A549 (cell line): Measurements from ENCODE around the gene ABLIM1. TPM values are rescaled to one million over a fixed set of nuclear protein-coding genes. Genes with fewer than 3 reads are reported as not detected.

Experiments used
- ATAC-seq, 2 experiments: fragments of 200-7000 bp in 1 of 2; fragments of >200 bp in 1 of 2; cut with Nextera tagmentation in 1 of 2; cut with Tn5 transposase in 1 of 2; 3 replicates each; pipeline versions ENCODE4 v1.8.0 to v1.9.1; 2018 to 2020; ENCODE audit warnings: mild to moderate bottlenecking in 1 of 2, moderate library complexity in 1 of 2
- CTCF ChIA-PET: fragments of 300-600 bp; sonication (Branson Sonifier 250); formaldehyde crosslinking; extraction: SDS; loops from one replicate; lab custom pipeline; 2021; ENCODE audit warnings: antibody characterized with exemption, inconsistent platforms; lab: Yijun Ruan, JAX
- POLR2A ChIA-PET: fragments of 350-600 bp; formaldehyde crosslinking; extraction: SDS; loops from one replicate; lab custom pipeline; 2021; ENCODE audit warnings: antibody characterized with exemption, inconsistent platforms; lab: Yijun Ruan, JAX
- DNase-seq, 2 experiments: peaks; one replicate each; pipeline versions ENCODE4 v3.0.0 to v3.0.0-alpha.2; 2011 to 2016; ENCODE audit warnings: low read depth in 1 of 2, low spot score in 1 of 2
- FAIRE-seq: peaks from 2 replicates; lab custom pipeline; 2011; peaks lifted over from hg19 to GRCh38; lab: Jason Lieb, UNC
- H3K27ac ChIP-seq, 2 experiments: fragments of >200 bp; sonication (Bioruptor Twin); formaldehyde crosslinking; 3 replicates each; pipeline ENCODE4 v1.5.1; 2016 to 2017
- H3K4me1 ChIP-seq: fragments of >200 bp; sonication (Bioruptor Twin); formaldehyde crosslinking; 3 replicates; pipeline ENCODE4 v1.6.1; 2016
- H3K4me2 ChIP-seq: fragments of >200 bp; sonication (Bioruptor Twin); formaldehyde crosslinking; 3 replicates; pipeline ENCODE4 v1.6.1; 2016
- H3K4me3 ChIP-seq: fragments of >200 bp; sonication (Bioruptor Twin); formaldehyde crosslinking; 3 replicates; pipeline ENCODE4 v1.5.1; 2016
- H3K9me3 ChIP-seq: fragments of >200 bp; sonication (Bioruptor Twin); formaldehyde crosslinking; 3 replicates; pipeline ENCODE4 v1.6.1; 2016
- BHLHE40 ChIP-seq: IDR thresholded peaks from 2 replicates; pipeline ENCODE4 v1.6.1; 2012; ENCODE audit warnings: low read depth, low read length, inconsistent platforms
- CEBPB ChIP-seq, 2 experiments: fragments of >200 bp in 1 of 2; sonication (Bioruptor Twin) in 1 of 2; formaldehyde crosslinking in 1 of 2; IDR thresholded peaks; 2 replicates each; pipeline ENCODE4 v1.6.1; 2012 to 2016
- EP300 ChIP-seq, 2 experiments: fragments of >200 bp; sonication (Bioruptor Twin); formaldehyde crosslinking; IDR thresholded peaks; 2 replicates in 1 of 2; 3 replicates in 1 of 2; pipeline ENCODE4 v1.6.1; 2016 to 2017
- ESRRA ChIP-seq: fragments of 150-350 bp; IDR thresholded peaks from 2 replicates; pipeline ENCODE4 v1.6.1; 2014; ENCODE audit warnings: mild to moderate bottlenecking, low read length, borderline replicate concordance
- FOSB ChIP-seq: fragments of 250-450 bp; sonication (Bioruptor Pico); IDR thresholded peaks from 2 replicates; pipeline ENCODE4 v1.5.0; 2020; ENCODE audit warnings: mild to moderate bottlenecking, moderate library complexity
- FOSL2 ChIP-seq, 2 experiments: fragments of 450-650 bp in 1 of 2; fragments of >200 bp in 1 of 2; sonication (Bioruptor Twin) in 1 of 2; formaldehyde crosslinking; IDR thresholded peaks; 2 replicates each; pipeline versions ENCODE4 v1.5.0 to v1.6.1; 2016 to 2020; ENCODE audit warnings: mild to moderate bottlenecking in 1 of 2, moderate library complexity in 1 of 2
- FOXS1 ChIP-seq: fragments of 250-450 bp; sonication (Bioruptor Pico); IDR thresholded peaks from 2 replicates; pipeline ENCODE4 v1.5.0; 2020; ENCODE audit warnings: mild to moderate bottlenecking, moderate library complexity
- GATA3 ChIP-seq: IDR thresholded peaks from 2 replicates; pipeline ENCODE4 v1.6.1; 2012; ENCODE audit warnings: borderline replicate concordance
- HEYL ChIP-seq: fragments of 250-450 bp; sonication (Bioruptor Pico); IDR thresholded peaks from 2 replicates; pipeline ENCODE4 v1.8.0; 2021; ENCODE audit warnings: mild to moderate bottlenecking, moderate library complexity
- HOXB5 ChIP-seq: fragments of 250-450 bp; sonication (Bioruptor Pico); IDR thresholded peaks from 2 replicates; pipeline ENCODE4 v1.5.0; 2020; ENCODE audit warnings: mild to moderate bottlenecking, moderate library complexity
- JUN ChIP-seq, 2 experiments: fragments of >200 bp; sonication (Bioruptor Twin); formaldehyde crosslinking; IDR thresholded peaks; 2 replicates in 1 of 2; 3 replicates in 1 of 2; pipeline ENCODE4 v1.6.1; 2016 to 2017
- JUNB ChIP-seq: fragments of >200 bp; sonication (Bioruptor Twin); formaldehyde crosslinking; IDR thresholded peaks from 2 replicates; pipeline ENCODE4 v1.6.1; 2016
- KDM1A ChIP-seq: fragments of 200-600 bp; sonication (generic); IDR thresholded peaks from 2 replicates; pipeline ENCODE4 v1.6.1; 2016; ENCODE audit warnings: low read depth, mild to moderate bottlenecking
- MAFK ChIP-seq: fragments of 450-650 bp; IDR thresholded peaks from 2 replicates; pipeline ENCODE4 v1.6.1; 2014; ENCODE audit not compliant: partially characterized antibody
- RNF2 ChIP-seq: fragments of 200-600 bp; sonication (generic); IDR thresholded peaks from 2 replicates; pipeline ENCODE4 v1.6.1; 2016; ENCODE audit warnings: low read depth, mild to moderate bottlenecking, antibody characterized with exemption, moderate library complexity, borderline replicate concordance
- SMC3 ChIP-seq: fragments of >200 bp; sonication (Bioruptor Twin); formaldehyde crosslinking; IDR thresholded peaks from 3 replicates; pipeline ENCODE4 v1.6.1; 2018; ENCODE audit warnings: inconsistent platforms
- ZC3H11A ChIP-seq: fragments of 450-650 bp; IDR thresholded peaks from 2 replicates; pipeline ENCODE4 v1.6.1; 2014; ENCODE audit warnings: antibody characterized with exemption, mild to moderate bottlenecking
- WGBS: methylation state at CpG from one replicate; pipeline ENCODE4 v1.1.6; 2017; ENCODE audit errors: missing lambda C conversion rate; 5-methylcytosine and 5-hydroxymethylcytosine counted together
- polyA plus RNA-seq, 4 experiments: library from polyadenylated mRNA; depleted of rRNA in 3 of 4; stranded (reverse); fragments of >200 nt; fragmentation: RNase III in 1 of 4; extraction: RNeasy Plus Mini Kit Qiagen cat#74134 plus additional on column Dnase treatment in 1 of 4; gene quantifications; 2 replicates in 3 of 4; 3 replicates in 1 of 4; pipeline ENCODE4 v1.2.3, GENCODE V29; 2011 to 2017
- TF ChIP-seq, protein P1 (sequence below): IDR thresholded peaks from 2 replicates; pipeline ENCODE4 v1.6.1; 2012; ENCODE audit warnings: low read depth, borderline replicate concordance
- TF ChIP-seq, protein P2 (sequence below): fragments of 450-650 bp; IDR thresholded peaks from 2 replicates; pipeline ENCODE4 v1.6.1; 2014; ENCODE audit warnings: antibody characterized with exemption
- TF ChIP-seq, protein P3 (sequence below): fragments of 250-450 bp; sonication (Bioruptor Pico); IDR thresholded peaks from 2 replicates; pipeline ENCODE4 v1.5.0; 2020; ENCODE audit warnings: low read depth, mild to moderate bottlenecking, moderate library complexity
- TF ChIP-seq, protein P4 (sequence below): IDR thresholded peaks from 2 replicates; pipeline ENCODE4 v1.6.1; 2012

ABLIM1 gene
- polyA plus RNA-seq, 2 of the 4 experiments (the other 2 are of a cell fraction): 21.4 to 70.2 TPM

DNA sequence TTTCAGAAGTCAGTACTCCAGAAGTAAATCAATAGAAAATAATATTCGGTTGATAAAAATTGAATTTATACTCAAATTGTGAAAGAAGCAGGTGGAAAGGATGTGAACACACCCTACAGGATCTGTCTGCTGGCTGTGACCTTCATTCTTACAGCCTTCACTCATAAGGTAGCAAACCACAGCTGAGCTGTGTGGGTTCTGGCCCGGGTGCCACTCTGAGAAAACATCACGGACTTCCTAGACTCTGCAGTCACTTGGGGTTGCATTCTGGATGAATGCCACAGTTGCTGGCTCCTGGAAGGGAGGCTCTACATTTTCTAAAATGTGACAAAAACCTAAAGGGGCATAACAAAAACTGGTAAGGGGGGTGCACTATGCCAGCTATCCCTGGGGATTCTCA lies 36.0 kb upstream of the ABLIM1 start (continued):
- TF ChIP-seq FOXS1 (CRISPR knock-in tag) (no peak), HEYL (no peak), GATA3 (no peak)

DNA sequence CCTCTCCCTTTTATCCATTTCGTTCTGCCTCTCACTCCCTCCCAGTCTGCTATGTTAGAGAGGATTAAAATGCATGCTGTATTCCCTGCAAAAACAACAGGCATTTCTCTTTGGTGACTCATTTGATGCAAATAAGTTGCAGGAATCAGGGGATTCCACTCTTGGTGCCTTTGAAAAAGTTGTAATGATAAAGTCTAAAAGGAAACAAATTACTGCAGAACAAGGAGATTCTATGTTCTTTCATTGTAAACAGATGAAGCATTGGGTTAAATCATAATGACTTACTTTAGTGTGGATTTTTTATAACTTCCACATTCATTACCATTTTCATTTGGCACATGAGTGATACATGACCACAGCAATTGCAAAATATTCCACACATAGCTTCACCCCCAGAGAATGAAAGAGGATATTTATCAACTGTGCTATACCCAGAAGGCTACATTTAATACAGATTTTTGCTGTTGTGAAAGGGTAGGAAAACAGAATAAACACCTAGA lies 33.4 kb upstream of the ABLIM1 start:
- CTCF ChIA-PET: interaction anchor here (0.6 to 9.1 kb wide), 6 partner anchors 12 to 388 kb away, joined by 3 to 113 read pairs (median 4); no protein-coding TSS in a partner anchor

DNA sequence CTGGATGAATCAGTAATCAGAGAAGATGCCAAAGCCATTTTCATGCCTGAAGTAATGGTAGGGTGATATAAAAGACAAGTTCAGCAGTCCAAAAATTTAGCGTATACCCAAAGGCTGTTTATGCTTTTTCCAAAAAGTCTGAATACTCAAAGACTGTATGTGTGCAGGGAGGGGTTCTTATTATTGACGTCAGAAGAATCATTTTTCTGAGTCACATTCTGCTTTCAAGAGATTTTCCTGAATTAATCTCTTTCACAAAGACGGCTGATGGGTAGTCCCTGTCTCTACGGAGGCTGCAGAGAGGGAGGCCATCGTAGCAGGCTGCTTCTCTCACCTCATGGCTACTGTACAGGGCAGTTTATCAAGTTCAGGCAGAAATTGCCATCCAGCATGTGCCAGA lies 30.7 kb upstream of the ABLIM1 start:
- ATAC-seq: no peak
- H3K4me1 ChIP-seq: peaks cover 53% of the 10 kb centered on the region
- TF ChIP-seq JUN (IDR thresholded peaks at IDR 0.05): no peak
- TF ChIP-seq MAFK: no peak
- TF ChIP-seq FOSB (CRISPR knock-in tag): no peak
- no peak for TF ChIP-seq ZC3H11A
- TF ChIP-seq, all 56 proteins: peak for 0
- FAIRE-seq (no peak), DNase-seq (no peak)
- peak overlapping the region in 1 of 2 experiments; percentile 34; a peak in 1 of 6 replicates for H3K27ac ChIP-seq
- no peak overlapping the region for H3K4me3 ChIP-seq
- no peaks in the 10 kb centered on the region for H3K9me3 ChIP-seq
- ChIA-PET CTCF (interaction anchor here (0.6 to 2.4 kb wide), 8 partner anchors 15 to 385 kb away, joined by 3 to 7 read pairs (median 3); no protein-coding TSS in a partner anchor), POLR2A (no interaction called here)
- no peak overlapping the region for H3K4me2 ChIP-seq
- 74% methylated on average over 5 of the region's 5 CpGs for WGBS

More for the DNA sequence above, 33.4 kb upstream of the ABLIM1 start:
- DNase-seq: no peak
- Histone ChIP-seq H3K9me3 (no peaks in the 10 kb centered on the region), H3K27ac (no peak overlapping the region), H3K4me2 (peak overlapping the region; percentile 50), H3K4me1 (peaks cover 47% of the 10 kb centered on the region), H3K4me3 (no peak overlapping the region)
- POLR2A ChIA-PET: no interaction called here
- FAIRE-seq: peak; percentile 7
- peak in 1 of 2 experiments; percentile 43; a peak in 3 of 6 replicates for ATAC-seq
- WGBS: 15% methylated on average over 1 of the region's 1 CpG
- TF ChIP-seq ESRRA: no peak
- TF ChIP-seq, protein P1, sequence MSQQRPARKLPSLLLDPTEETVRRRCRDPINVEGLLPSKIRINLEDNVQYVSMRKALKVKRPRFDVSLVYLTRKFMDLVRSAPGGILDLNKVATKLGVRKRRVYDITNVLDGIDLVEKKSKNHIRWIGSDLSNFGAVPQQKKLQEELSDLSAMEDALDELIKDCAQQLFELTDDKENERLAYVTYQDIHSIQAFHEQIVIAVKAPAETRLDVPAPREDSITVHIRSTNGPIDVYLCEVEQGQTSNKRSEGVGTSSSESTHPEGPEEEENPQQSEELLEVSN: no peak
- no peak for TF ChIP-seq JUNB
- TF ChIP-seq, protein P2, sequence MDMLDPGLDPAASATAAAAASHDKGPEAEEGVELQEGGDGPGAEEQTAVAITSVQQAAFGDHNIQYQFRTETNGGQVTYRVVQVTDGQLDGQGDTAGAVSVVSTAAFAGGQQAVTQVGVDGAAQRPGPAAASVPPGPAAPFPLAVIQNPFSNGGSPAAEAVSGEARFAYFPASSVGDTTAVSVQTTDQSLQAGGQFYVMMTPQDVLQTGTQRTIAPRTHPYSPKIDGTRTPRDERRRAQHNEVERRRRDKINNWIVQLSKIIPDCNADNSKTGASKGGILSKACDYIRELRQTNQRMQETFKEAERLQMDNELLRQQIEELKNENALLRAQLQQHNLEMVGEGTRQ: no peak
- no peak for TF ChIP-seq FOSL2 (IDR thresholded peaks at IDR 0.05)
- peak; percentile 61; the same call in 1 of the 2 replicates for TF ChIP-seq FOSL2 (CRISPR knock-in tag; IDR thresholded peaks at IDR 0.05)
- TF ChIP-seq ZC3H11A: no peak
- TF ChIP-seq, protein P3, sequence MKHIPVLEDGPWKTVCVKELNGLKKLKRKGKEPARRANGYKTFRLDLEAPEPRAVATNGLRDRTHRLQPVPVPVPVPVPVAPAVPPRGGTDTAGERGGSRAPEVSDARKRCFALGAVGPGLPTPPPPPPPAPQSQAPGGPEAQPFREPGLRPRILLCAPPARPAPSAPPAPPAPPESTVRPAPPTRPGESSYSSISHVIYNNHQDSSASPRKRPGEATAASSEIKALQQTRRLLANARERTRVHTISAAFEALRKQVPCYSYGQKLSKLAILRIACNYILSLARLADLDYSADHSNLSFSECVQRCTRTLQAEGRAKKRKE: no peak
- peak in 1 of 2 experiments; percentile 14; a peak in 1 of 4 replicates for TF ChIP-seq CEBPB (IDR thresholded peaks at IDR 0.05)
- TF ChIP-seq, protein P4, sequence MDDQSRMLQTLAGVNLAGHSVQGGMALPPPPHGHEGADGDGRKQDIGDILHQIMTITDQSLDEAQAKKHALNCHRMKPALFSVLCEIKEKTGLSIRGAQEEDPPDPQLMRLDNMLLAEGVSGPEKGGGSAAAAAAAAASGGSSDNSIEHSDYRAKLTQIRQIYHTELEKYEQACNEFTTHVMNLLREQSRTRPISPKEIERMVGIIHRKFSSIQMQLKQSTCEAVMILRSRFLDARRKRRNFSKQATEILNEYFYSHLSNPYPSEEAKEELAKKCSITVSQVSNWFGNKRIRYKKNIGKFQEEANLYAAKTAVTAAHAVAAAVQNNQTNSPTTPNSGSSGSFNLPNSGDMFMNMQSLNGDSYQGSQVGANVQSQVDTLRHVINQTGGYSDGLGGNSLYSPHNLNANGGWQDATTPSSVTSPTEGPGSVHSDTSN: no peak
- TF ChIP-seq EP300 (IDR thresholded peaks at IDR 0.05): no peak
- TF ChIP-seq HOXB5 (CRISPR knock-in tag): no peak
- no peak for TF ChIP-seq KDM1A
- no peak for TF ChIP-seq RNF2
- no peak for TF ChIP-seq BHLHE40
- no peak for TF ChIP-seq SMC3
